Neural cell (in vitro differentiated cells): ENCODE measurements around the gene AIF1L.

ENCODE experiments used
- CTCF ChIP-seq: fragments of 450-650 bp; IDR thresholded peaks from 2 replicates; pipeline ENCODE4 v1.5.1; 2014; ENCODE audit warnings: antibody characterized with exemption, mild to moderate bottlenecking, moderate library complexity; ENCODE audit not compliant: poor library complexity, severe bottlenecking
- EP300 ChIP-seq: fragments of 450-650 bp; conservative IDR thresholded peaks from 2 replicates; pipeline ENCODE4 v1.6.1; 2014; ENCODE audit warnings: antibody characterized with exemption, mild to moderate bottlenecking, moderate library complexity; ENCODE audit not compliant: poor library complexity, severe bottlenecking
- EZH2 ChIP-seq: fragments of 200-600, 300-800 bp; shearing (Covaris generic), sonication (generic); IDR thresholded peaks from 2 replicates; pipeline ENCODE4 v1.6.1; 2014; ENCODE audit warnings: antibody characterized with exemption, low read length, borderline replicate concordance, mild to moderate bottlenecking; ENCODE audit not compliant: insufficient read depth, poor library complexity, severe bottlenecking
- POLR2AphosphoS5 ChIP-seq: IDR thresholded peaks from 2 replicates; pipeline ENCODE4 v1.6.1; 2012
- TAF1 ChIP-seq: IDR thresholded peaks from 2 replicates; pipeline ENCODE4 v1.6.1; 2012; ENCODE audit warnings: low read depth
- TF ChIP-seq, protein P1 (sequence below): IDR thresholded peaks from 2 replicates; pipeline ENCODE4 v1.6.1; 2012; ENCODE audit warnings: borderline replicate concordance

GRCh38 chr9:131114084-131114535, 17.8 kb downstream of the AIF1L start:
- no peak for TF ChIP-seq POLR2AphosphoS5
- no peak for TF ChIP-seq CTCF
- TF ChIP-seq EP300: no peak
- no peak for TF ChIP-seq EZH2
- TF ChIP-seq, protein P1, sequence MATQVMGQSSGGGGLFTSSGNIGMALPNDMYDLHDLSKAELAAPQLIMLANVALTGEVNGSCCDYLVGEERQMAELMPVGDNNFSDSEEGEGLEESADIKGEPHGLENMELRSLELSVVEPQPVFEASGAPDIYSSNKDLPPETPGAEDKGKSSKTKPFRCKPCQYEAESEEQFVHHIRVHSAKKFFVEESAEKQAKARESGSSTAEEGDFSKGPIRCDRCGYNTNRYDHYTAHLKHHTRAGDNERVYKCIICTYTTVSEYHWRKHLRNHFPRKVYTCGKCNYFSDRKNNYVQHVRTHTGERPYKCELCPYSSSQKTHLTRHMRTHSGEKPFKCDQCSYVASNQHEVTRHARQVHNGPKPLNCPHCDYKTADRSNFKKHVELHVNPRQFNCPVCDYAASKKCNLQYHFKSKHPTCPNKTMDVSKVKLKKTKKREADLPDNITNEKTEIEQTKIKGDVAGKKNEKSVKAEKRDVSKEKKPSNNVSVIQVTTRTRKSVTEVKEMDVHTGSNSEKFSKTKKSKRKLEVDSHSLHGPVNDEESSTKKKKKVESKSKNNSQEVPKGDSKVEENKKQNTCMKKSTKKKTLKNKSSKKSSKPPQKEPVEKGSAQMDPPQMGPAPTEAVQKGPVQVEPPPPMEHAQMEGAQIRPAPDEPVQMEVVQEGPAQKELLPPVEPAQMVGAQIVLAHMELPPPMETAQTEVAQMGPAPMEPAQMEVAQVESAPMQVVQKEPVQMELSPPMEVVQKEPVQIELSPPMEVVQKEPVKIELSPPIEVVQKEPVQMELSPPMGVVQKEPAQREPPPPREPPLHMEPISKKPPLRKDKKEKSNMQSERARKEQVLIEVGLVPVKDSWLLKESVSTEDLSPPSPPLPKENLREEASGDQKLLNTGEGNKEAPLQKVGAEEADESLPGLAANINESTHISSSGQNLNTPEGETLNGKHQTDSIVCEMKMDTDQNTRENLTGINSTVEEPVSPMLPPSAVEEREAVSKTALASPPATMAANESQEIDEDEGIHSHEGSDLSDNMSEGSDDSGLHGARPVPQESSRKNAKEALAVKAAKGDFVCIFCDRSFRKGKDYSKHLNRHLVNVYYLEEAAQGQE: no peak
- TF ChIP-seq TAF1: no peak
